Neutrophil (primary cell): ENCODE data around the gene TRIM27.

ENCODE experiments used
- H3K27ac ChIP-seq: fragments of 200-600 bp; sonication (generic); 2 replicates; pipeline ENCODE4 v1.5.1; 2016; ENCODE audit warnings: mild to moderate bottlenecking, moderate library complexity
- H3K27me3 ChIP-seq: fragments of 200-600 bp; sonication (generic); 2 replicates; pipeline ENCODE4 v1.6.0; 2016; ENCODE audit warnings: mild to moderate bottlenecking
- H3K36me3 ChIP-seq: fragments of 200-600 bp; sonication (generic); 2 replicates; pipeline ENCODE4 v1.5.1; 2017
- H3K4me1 ChIP-seq, 2 experiments: fragments of 200-600 bp in 1 of 2; sonication (generic) in 1 of 2; 1 replicate in 1 of 2; 2 replicates in 1 of 2; pipeline versions ENCODE4 v1.5.1 to v1.6.1; 2013 to 2016; ENCODE audit warnings: low read depth in 1 of 2, low read length in 1 of 2, mild to moderate bottlenecking in 1 of 2, moderate library complexity in 1 of 2; ENCODE audit not compliant: control insufficient read depth in 1 of 2, insufficient read depth in 1 of 2
- H3K4me3 ChIP-seq, 2 experiments: fragments of 200-600 bp in 1 of 2; sonication (generic) in 1 of 2; 1 replicate in 1 of 2; 2 replicates in 1 of 2; pipeline ENCODE4 v1.5.1; 2013 to 2016; ENCODE audit warnings: low read depth in 1 of 2, low read length in 1 of 2, mild to moderate bottlenecking in 1 of 2, moderate library complexity in 1 of 2
- H3K9me3 ChIP-seq: fragments of 200-600 bp; sonication (generic); 2 replicates; pipeline ENCODE4 v1.5.1; 2016
- TF ChIP-seq, protein P1 (sequence below): fragments of 200-600 bp; sonication (generic); IDR thresholded peaks from 2 replicates; pipeline ENCODE4 v1.5.1; 2016; ENCODE audit warnings: antibody characterized with exemption

TRIM27 gene

GRCh38 chr6:28865401-28866204 lies 58.2 kb downstream of the TRIM27 start:
- H3K27ac ChIP-seq, result no peak overlapping the region
- H3K4me1 ChIP-seq, result peaks cover 25 to 31% of the 10 kb centered on the region in 2 experiments
- H3K4me3 ChIP-seq, result peak overlapping the region in 1 of 2 experiments; percentile 58
- peaks cover 64% of the 10 kb centered on the region for H3K27me3 ChIP-seq
- no peaks in the 10 kb centered on the region for H3K9me3 ChIP-seq
- no peaks in the 10 kb centered on the region for H3K36me3 ChIP-seq
- TF ChIP-seq, protein P1, sequence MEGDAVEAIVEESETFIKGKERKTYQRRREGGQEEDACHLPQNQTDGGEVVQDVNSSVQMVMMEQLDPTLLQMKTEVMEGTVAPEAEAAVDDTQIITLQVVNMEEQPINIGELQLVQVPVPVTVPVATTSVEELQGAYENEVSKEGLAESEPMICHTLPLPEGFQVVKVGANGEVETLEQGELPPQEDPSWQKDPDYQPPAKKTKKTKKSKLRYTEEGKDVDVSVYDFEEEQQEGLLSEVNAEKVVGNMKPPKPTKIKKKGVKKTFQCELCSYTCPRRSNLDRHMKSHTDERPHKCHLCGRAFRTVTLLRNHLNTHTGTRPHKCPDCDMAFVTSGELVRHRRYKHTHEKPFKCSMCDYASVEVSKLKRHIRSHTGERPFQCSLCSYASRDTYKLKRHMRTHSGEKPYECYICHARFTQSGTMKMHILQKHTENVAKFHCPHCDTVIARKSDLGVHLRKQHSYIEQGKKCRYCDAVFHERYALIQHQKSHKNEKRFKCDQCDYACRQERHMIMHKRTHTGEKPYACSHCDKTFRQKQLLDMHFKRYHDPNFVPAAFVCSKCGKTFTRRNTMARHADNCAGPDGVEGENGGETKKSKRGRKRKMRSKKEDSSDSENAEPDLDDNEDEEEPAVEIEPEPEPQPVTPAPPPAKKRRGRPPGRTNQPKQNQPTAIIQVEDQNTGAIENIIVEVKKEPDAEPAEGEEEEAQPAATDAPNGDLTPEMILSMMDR, result no peak

DNA sequence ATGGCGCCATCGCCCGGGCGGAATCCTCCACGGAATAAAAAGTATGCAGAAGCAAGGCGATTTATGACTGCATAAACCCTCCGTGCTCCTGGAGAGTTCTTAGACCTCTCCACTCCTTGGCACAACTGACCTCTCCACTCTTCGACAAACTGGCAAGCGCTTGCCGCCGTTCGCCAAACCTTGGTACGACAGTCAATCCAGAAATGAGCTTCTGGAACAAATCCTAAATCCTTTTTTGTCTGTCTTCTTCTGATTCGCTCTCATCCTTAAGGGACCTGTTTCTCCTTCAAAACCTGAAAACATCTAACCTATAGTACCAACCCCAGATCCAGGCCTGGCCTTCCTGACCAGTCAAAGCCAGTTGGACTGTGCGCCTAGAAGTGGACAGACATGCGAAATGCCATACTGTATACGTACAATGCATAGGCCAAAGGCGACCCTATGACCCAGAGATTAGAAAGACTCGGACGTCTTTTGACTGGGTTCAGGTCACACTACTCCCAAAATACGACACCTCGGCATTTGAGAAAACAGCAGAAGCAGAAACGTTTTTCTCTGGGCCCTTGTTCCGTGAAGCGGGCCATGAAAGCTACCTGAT lies 59.4 kb downstream of the TRIM27 start:
- Histone ChIP-seq H3K4me1 (peaks cover 25 to 31% of the 10 kb centered on the region in 2 experiments), H3K4me3 (peak overlapping the region; percentile 52 to 54), H3K9me3 (no peaks in the 10 kb centered on the region), H3K27me3 (peaks cover 76% of the 10 kb centered on the region), H3K27ac (no peak overlapping the region), H3K36me3 (no peaks in the 10 kb centered on the region)
- TF ChIP-seq, protein P1, result no peak

- H3K4me3 ChIP-seq, result peak overlapping the region; percentile 52 to 54
- H3K27ac ChIP-seq, result no peak overlapping the region
- H3K4me1 ChIP-seq, result peaks cover 25 to 31% of the 10 kb centered on the region in 2 experiments
- H3K36me3 ChIP-seq, result no peaks in the 10 kb centered on the region
- H3K9me3 ChIP-seq, result no peaks in the 10 kb centered on the region
- TF ChIP-seq, protein P1, result no peak
- peaks cover 82% of the 10 kb centered on the region for H3K27me3 ChIP-seq
These were observed 60.0 kb downstream of the TRIM27 start for GRCh38 chr6:28863604-28864325.

DNA sequence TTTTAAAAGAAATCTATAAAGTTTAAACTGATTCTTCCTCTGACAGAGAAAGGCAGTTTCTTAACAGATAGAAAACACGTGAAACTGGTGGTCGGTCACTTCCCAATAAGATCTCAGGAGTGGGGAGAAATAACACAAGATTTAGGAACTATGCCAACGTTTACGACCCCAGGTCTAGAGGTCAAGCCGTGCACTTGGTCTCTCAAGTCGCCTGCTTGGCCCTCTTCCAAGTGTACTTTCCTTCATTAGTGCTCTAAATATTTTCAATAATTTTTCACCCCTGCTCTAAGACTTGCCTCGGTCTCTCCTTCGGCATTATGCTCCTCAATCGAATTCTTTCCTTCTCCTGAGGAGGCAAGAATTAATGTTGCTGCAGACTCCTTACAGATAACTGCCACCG lies 61.7 kb downstream of the TRIM27 start:
- no peak overlapping the region for H3K27ac ChIP-seq
- H3K4me3 ChIP-seq, result no peak overlapping the region
- H3K27me3 ChIP-seq, result peaks cover 87% of the 10 kb centered on the region
- no peaks in the 10 kb centered on the region for H3K36me3 ChIP-seq
- H3K9me3 ChIP-seq, result no peaks in the 10 kb centered on the region
- TF ChIP-seq, protein P1, result no peak
- H3K4me1 ChIP-seq, result peaks cover 25 to 30% of the 10 kb centered on the region in 2 experiments

DNA sequence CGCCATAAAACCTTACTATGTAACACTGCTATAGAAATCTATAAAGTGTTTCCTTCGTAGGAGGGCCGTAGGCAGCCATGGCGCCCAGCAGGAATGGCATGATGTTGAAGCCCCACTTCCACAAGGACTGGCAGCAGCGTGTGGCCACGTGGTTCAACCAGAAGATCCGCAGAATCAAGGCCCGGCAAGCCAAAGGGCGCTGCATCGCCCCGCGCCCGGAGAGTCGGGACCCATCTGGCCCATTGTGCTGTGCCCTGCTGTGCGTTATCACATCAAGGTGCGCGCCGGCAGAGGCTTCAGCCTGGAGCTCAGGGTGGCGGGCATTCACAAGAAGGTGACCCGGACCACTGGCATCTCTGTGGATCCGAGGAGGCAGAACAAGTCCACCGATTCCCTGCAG lies 62.4 kb downstream of the TRIM27 start:
- H3K4me3 ChIP-seq, result no peak overlapping the region
- H3K36me3 ChIP-seq, result no peaks in the 10 kb centered on the region
- H3K27me3 ChIP-seq, result peaks cover 87% of the 10 kb centered on the region
- no peak overlapping the region for H3K27ac ChIP-seq
- no peaks in the 10 kb centered on the region for H3K9me3 ChIP-seq
- H3K4me1 ChIP-seq, result peaks cover 17 to 23% of the 10 kb centered on the region in 2 experiments
- TF ChIP-seq, protein P1, result no peak
